ENCODE measurements around the gene DDX23. TPM values are rescaled to one million over a fixed set of nuclear protein-coding genes. Genes with fewer than 3 reads are reported as not detected.
A peak's percentile ranks its signal among the peaks of the same experiment; 100 is the strongest.

The DDX23 gene
- total RNA-seq, 1 donor from 2014 or later, result 67.3 TPM

DNA sequence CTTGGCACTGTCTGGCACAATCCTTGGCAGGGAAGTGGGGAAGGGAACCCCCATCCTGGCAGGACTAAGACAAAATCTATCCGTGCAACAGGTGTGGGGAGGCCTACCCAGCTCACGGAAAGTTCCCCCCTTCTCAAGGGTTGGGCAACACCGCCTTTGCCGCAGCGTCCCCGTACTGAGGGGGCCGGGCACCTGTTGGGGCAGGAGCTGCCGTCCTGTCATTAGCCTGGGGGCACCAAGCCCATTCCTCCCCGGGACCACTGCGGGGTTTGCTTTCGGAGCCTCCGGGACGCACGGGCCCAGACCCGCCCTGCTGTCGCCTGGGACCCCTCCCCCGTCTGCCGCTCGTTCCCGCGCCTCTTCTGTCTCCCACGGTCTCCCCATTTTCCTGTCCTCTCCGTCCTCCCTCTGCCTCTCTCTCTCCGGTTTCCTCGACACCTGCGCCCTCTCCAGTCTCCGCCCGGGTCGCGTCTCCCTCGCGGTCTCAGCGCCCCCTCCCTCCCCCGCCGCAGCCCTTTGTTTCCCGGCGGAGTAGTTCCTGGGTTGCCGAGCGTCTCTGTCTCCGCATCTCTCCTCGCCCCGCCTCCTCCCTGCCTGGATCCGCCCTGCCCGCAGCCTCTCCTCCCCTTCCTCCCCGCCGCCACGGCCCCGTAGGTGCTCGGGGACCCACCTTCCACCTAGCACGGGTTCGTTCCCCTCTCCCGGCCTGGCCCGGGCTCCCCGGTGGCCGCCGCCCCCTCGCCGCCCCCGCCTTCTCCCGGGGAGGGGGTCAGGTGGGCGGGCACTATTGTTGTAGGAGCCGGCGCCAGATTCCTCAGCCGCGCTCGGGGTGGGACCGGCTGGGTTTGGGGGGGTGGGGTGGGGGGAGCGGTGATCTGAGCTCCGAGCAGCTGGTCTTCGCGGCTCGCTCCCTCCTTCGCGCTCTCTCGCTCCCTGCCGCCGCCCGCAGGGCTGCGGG is 33.8 kb downstream of the DDX23 start, which contains the start of gene CACNB3:
Gene CACNB3 (plus strand): TSS at position 624 of the 958 bp plus-strand sequence. CDS start 434 bp downstream, outside the sequence.
- TF ChIP-seq, protein P1, sequence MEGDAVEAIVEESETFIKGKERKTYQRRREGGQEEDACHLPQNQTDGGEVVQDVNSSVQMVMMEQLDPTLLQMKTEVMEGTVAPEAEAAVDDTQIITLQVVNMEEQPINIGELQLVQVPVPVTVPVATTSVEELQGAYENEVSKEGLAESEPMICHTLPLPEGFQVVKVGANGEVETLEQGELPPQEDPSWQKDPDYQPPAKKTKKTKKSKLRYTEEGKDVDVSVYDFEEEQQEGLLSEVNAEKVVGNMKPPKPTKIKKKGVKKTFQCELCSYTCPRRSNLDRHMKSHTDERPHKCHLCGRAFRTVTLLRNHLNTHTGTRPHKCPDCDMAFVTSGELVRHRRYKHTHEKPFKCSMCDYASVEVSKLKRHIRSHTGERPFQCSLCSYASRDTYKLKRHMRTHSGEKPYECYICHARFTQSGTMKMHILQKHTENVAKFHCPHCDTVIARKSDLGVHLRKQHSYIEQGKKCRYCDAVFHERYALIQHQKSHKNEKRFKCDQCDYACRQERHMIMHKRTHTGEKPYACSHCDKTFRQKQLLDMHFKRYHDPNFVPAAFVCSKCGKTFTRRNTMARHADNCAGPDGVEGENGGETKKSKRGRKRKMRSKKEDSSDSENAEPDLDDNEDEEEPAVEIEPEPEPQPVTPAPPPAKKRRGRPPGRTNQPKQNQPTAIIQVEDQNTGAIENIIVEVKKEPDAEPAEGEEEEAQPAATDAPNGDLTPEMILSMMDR (IDR thresholded peaks at IDR 0.05), result no peak
- no peaks in the 10 kb centered on the region for H3K9me3 Mint-ChIP-seq (ENCODE audit: unreplicated experiment)
- DNase-seq (ENCODE audit: extremely low spot score, unreplicated experiment), result peak; percentile 89
- peak within 1 kb of the TSS; percentile 93 for H3K27ac Mint-ChIP-seq (ENCODE audit: unreplicated experiment)
- no peaks in the 10 kb centered on the region for H3K27me3 Mint-ChIP-seq (ENCODE audit: unreplicated experiment)
- H3K36me3 Mint-ChIP-seq (ENCODE audit: unreplicated experiment), result no peaks in the 10 kb centered on the region
- peak within 1 kb of the TSS; percentile 97 for H3K4me3 Mint-ChIP-seq (ENCODE audit: unreplicated experiment)
- peaks cover 47% of the 10 kb centered on the region for H3K4me1 Mint-ChIP-seq (ENCODE audit: unreplicated experiment)

DNA sequence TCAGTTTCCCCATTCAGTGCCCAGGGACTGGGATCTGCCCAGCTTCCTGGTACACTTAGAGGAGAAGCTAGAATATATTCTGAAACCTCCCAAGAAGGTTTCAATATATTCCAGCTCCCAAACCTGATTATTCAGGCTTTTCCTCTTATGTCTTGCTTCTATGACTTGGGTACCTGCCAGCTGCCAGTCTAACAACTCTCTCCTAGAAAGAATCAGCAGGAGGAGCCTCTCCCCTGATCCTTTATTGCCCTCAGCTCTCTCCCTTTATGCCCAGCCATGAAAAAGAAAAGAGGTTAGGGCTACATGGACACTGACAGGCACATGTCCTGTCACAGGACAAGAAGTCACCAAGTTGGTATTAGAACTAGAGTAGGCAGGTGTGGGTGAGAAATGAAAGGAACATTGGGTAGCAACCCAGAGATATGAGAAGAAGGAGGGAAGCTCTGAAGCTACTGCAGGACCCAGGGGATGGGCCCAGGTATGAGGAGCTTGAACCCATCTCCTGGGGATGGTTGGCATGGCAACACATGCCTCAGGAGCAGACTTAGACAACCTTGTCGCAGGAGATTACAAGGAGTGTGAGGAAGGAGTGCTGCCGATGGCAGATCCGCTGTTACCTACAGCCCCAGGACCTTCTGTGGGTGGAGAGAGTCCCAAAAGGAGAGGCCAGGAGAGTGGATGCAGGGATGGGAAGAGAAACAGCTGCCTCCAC is 35.7 kb downstream of the DDX23 start:
- TF ChIP-seq, protein P1 (IDR thresholded peaks at IDR 0.05), result no peak
- Mint-ChIP-seq H3K36me3 (ENCODE audit: unreplicated experiment) (no peaks in the 10 kb centered on the region), H3K9me3 (ENCODE audit: unreplicated experiment) (no peaks in the 10 kb centered on the region), H3K4me1 (ENCODE audit: unreplicated experiment) (peaks cover 63% of the 10 kb centered on the region), H3K4me3 (ENCODE audit: unreplicated experiment) (peak overlapping the region; percentile 97), H3K27me3 (ENCODE audit: unreplicated experiment) (no peaks in the 10 kb centered on the region), H3K27ac (ENCODE audit: unreplicated experiment) (peak overlapping the region; percentile 80)
- DNase-seq (ENCODE audit: extremely low spot score, unreplicated experiment), result no peak

DNA sequence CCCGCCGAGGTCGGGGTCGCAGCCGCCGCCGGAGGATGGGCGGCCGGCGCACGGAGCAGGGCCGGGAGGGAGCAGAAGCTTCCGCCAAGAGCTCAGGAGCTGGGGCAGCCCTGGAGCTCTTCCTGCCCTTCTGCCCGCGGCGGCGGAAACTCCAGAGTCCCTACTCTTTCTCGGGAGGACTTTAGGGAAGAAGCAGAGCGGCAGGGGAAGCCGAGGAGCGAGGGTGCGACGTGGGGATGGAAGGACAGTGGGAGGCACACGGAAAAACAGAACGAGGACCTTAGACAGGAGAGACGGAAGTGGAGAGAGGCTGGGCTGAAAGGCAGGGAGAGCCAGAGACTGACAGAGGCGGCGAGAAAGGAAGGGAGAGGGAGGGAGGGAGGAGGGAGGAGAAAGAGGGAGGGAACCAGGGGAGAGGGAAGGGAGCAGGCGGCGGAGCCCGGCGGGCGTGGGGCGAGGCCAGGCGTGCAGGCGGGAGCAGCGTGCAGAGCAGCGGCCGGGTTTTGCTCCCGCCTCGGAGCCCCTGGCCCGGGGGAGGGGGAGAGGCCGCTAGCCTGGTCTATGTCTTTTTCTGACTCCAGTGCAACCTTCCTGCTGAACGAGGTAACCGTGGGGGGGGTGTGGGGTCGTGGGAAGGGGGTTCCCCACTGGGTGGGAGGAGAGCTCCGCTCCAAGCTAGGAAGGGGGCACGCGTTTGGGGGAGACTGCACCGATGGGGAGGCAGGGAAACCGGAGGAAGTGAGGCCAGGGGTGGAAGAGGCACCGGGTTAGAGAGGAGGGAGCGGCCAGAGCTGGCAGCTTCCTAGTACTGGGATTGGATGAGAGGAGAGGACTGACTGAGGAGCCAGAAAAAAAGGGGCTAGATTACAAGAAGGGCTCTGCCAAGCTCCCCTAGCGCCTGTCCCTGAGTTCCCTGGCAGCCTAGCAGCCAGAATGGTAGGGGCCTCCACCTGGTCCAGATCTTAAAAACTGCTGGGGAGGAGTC is 36.5 kb downstream of the DDX23 start:
- peak overlapping the region; percentile 97 for H3K4me3 Mint-ChIP-seq (ENCODE audit: unreplicated experiment)
- DNase-seq (ENCODE audit: extremely low spot score, unreplicated experiment), result peak; percentile 92
- H3K27me3 Mint-ChIP-seq (ENCODE audit: unreplicated experiment), result no peaks in the 10 kb centered on the region
- peak overlapping the region; percentile 98 for H3K27ac Mint-ChIP-seq (ENCODE audit: unreplicated experiment)
- peaks cover 70% of the 10 kb centered on the region for H3K4me1 Mint-ChIP-seq (ENCODE audit: unreplicated experiment)
- H3K9me3 Mint-ChIP-seq (ENCODE audit: unreplicated experiment), result no peaks in the 10 kb centered on the region
- H3K36me3 Mint-ChIP-seq (ENCODE audit: unreplicated experiment), result no peaks in the 10 kb centered on the region
- TF ChIP-seq, protein P1 (IDR thresholded peaks at IDR 0.05), result no peak

DNA sequence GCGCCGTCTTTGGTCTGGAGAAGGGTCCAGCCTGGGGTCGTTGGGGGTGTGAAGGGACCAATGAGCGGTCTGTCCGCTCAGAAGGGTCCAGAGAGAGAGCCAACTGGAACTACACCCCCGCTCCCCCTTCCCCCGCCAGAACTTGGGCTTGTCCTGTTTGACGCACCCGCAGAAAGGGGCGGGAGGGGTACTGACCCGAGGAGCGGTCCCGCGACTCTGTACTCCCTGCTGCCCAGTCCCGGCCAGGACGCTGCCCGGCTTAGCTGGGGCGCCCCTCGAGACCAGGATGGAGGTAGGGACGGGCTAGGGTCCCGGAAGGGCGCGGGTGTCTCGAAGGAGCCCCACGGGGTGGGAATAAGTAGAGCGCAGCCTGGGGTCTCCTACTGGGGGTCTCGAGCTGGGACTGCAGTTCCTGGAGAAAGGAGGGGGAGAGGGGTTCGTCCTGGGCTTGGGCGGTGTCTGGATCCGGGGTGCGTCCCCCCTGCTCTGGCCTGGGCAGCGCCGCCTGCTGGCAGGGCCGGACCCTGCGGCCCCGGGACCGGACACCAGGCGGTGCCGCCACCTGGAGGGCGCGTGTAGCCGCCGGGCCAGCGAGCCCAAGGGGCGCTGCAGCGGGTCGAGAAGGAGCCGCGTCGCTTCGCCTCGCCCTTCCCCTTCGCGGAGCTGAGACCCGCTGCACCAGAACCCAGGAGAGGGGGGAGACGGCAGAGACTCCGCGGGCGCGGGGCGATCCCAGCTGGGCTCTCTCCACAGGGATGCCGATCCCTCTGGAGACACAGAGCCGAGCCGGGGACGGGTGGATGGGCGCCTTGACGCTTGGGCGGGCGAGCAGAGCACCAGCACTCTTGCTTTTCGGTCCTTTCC is 37.5 kb downstream of the DDX23 start:
- H3K4me3 Mint-ChIP-seq (ENCODE audit: unreplicated experiment), result peak overlapping the region; percentile 97
- peak; percentile 95 for DNase-seq (ENCODE audit: extremely low spot score, unreplicated experiment)
- TF ChIP-seq, protein P1 (IDR thresholded peaks at IDR 0.05), result peak; percentile 100
- no peaks in the 10 kb centered on the region for H3K9me3 Mint-ChIP-seq (ENCODE audit: unreplicated experiment)
- H3K36me3 Mint-ChIP-seq (ENCODE audit: unreplicated experiment), result no peaks in the 10 kb centered on the region
- H3K27ac Mint-ChIP-seq (ENCODE audit: unreplicated experiment), result peak overlapping the region; percentile 98
- no peaks in the 10 kb centered on the region for H3K27me3 Mint-ChIP-seq (ENCODE audit: unreplicated experiment)
- peaks cover 68% of the 10 kb centered on the region for H3K4me1 Mint-ChIP-seq (ENCODE audit: unreplicated experiment)
